ENCODE measurements around the gene ENOX1. TPM values are rescaled to one million over a fixed set of nuclear protein-coding genes. Genes with fewer than 3 reads are reported as not detected.

Gene ENOX1
- total RNA-seq, 1 donor from 2014 or later = 0.79 TPM

- Histone ChIP-seq H3K4me3 (ENCODE audit: low read depth, low read length) (no peak overlapping the region), H3K27me3 (ENCODE audit: control insufficient read depth, insufficient read depth, low read length) (no peaks in the 10 kb centered on the region), H3K36me3 (ENCODE audit: control insufficient read depth, insufficient read depth, low read length) (no peaks in the 10 kb centered on the region)
- FAIRE-seq (no peak), DNase-seq (ENCODE audit: low read depth) (no peak)
- TF ChIP-seq, protein P1, sequence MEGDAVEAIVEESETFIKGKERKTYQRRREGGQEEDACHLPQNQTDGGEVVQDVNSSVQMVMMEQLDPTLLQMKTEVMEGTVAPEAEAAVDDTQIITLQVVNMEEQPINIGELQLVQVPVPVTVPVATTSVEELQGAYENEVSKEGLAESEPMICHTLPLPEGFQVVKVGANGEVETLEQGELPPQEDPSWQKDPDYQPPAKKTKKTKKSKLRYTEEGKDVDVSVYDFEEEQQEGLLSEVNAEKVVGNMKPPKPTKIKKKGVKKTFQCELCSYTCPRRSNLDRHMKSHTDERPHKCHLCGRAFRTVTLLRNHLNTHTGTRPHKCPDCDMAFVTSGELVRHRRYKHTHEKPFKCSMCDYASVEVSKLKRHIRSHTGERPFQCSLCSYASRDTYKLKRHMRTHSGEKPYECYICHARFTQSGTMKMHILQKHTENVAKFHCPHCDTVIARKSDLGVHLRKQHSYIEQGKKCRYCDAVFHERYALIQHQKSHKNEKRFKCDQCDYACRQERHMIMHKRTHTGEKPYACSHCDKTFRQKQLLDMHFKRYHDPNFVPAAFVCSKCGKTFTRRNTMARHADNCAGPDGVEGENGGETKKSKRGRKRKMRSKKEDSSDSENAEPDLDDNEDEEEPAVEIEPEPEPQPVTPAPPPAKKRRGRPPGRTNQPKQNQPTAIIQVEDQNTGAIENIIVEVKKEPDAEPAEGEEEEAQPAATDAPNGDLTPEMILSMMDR (IDR thresholded peaks at IDR 0.05; ENCODE audit: insufficient read depth, low read length, severe bottlenecking) = no peak
Observed at GRCh38 chr13:43725460-43725859, 61.3 kb downstream of the ENOX1 start.

DNA sequence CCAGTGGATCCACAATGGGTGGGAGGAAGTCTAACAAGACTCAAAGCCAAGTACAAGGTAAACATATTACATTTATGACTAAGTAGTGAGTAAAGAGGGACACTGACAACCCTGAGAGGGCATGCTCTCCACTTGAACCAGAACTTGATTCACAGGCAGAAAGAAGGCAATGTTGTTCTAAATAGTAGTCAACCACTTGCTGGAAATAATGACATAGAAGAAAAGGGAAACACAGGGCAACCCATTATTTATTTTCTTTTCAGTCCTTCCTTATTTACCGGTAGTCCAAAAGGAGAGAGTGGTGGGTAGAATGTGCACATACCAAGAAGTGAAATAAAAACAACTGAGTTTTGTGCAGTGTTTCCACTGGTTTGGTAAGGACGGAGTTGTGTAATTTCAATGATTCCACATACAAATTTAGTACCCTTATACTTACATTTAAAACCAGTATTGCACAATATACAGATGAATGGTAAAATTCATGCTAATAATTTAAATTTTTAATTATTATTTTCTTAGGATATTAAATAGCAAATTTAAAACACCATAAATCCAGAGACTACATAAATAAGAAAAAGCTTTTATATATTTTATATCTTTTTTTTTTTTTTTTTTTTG is 65.9 kb downstream of the ENOX1 start:
- H3K36me3 ChIP-seq (ENCODE audit: control insufficient read depth, insufficient read depth, low read length) = no peaks in the 10 kb centered on the region
- no peak overlapping the region for H3K4me3 ChIP-seq (ENCODE audit: low read depth, low read length)
- peak; percentile 81 for DNase-seq (ENCODE audit: low read depth)
- TF ChIP-seq, protein P1 (IDR thresholded peaks at IDR 0.05; ENCODE audit: insufficient read depth, low read length, severe bottlenecking) = no peak
- no peaks in the 10 kb centered on the region for H3K27me3 ChIP-seq (ENCODE audit: control insufficient read depth, insufficient read depth, low read length)
- no peak for FAIRE-seq

DNA sequence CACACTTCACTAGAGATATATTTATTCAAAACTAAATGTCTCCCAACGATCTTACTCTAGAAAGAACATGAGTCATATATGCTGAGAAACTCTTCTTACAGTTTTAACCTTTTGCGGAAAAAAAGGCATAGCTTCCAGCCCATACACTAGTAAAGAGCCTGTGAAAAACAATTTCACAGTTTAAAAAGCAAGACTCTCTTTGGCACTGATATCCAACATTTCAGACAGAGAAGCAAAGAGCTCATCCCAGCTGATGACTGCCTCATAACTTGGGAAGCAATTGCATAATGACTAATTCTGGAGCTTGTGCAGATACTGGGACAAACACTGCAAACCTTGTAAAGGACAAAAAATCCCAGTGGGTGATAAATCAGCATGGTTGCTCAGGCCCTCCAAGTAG is 88.0 kb downstream of the ENOX1 start:
- H3K4me3 ChIP-seq (ENCODE audit: low read depth, low read length) = no peak overlapping the region

DNA sequence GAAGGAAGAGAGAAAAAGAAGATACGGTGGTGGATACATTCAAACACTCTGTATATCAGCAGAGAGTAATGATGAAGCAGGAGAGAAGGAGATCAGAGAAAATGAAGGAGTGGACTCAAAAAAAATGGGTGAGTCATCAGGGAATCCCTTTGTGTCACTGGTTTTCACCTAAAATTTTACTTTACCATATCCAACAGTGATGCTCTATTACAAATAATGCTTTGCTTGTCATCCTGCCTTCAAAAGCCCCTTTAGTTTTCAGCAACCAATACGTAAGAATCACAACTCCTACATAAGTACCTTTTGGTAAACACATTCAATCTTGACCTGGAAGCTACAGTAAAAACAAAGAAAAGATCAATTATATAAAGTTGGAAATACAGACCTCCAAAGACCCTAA is 88.8 kb downstream of the ENOX1 start:
- DNase-seq (ENCODE audit: low read depth) = no peak
- FAIRE-seq = no peak
- no peak overlapping the region for H3K4me3 ChIP-seq (ENCODE audit: low read depth, low read length)
- H3K36me3 ChIP-seq (ENCODE audit: control insufficient read depth, insufficient read depth, low read length) = no peaks in the 10 kb centered on the region
- TF ChIP-seq, protein P1 (IDR thresholded peaks at IDR 0.05; ENCODE audit: insufficient read depth, low read length, severe bottlenecking) = no peak
- H3K27me3 ChIP-seq (ENCODE audit: control insufficient read depth, insufficient read depth, low read length) = no peaks in the 10 kb centered on the region

More for the DNA sequence above, 88.0 kb downstream of the ENOX1 start:
- TF ChIP-seq, protein P1 (IDR thresholded peaks at IDR 0.05; ENCODE audit: insufficient read depth, low read length, severe bottlenecking) = no peak
- H3K27me3 ChIP-seq (ENCODE audit: control insufficient read depth, insufficient read depth, low read length) = no peaks in the 10 kb centered on the region
- FAIRE-seq (no peak), DNase-seq (ENCODE audit: low read depth) (peak; percentile 15)
- no peaks in the 10 kb centered on the region for H3K36me3 ChIP-seq (ENCODE audit: control insufficient read depth, insufficient read depth, low read length)

GRCh38 chr13:43697323-43697722 is 89.4 kb downstream of the ENOX1 start:
- no peak for DNase-seq (ENCODE audit: low read depth)
- H3K27me3 ChIP-seq (ENCODE audit: control insufficient read depth, insufficient read depth, low read length) = no peaks in the 10 kb centered on the region
- no peak overlapping the region for H3K4me3 ChIP-seq (ENCODE audit: low read depth, low read length)
- TF ChIP-seq, protein P1 (IDR thresholded peaks at IDR 0.05; ENCODE audit: insufficient read depth, low read length, severe bottlenecking) = no peak
- no peak for FAIRE-seq
- no peaks in the 10 kb centered on the region for H3K36me3 ChIP-seq (ENCODE audit: control insufficient read depth, insufficient read depth, low read length)

DNA sequence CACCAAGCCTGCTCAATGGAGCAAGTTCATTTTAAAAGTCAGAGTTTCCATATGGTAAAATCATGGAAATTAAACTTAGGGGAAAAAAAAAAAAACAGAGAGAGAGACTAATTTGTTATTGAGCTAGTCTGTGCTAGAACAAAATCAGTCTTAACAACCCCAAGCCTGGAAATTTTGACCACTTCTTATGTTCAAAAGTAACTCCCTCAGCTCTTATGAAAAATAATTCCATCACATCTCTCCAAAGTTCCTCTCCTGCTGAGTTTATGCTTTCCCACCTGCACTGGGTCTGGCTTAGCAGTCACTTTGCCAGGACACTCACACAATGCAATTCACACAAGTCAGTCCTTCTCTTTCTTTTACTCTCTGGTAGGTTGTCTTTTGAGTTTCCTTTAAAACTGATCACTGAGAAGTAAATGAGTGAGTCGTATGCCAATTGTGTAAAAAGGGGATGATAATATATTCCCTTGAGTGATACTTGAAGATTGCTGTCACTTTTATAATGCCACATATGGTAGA is 92.6 kb downstream of the ENOX1 start:
- no peak overlapping the region for H3K4me3 ChIP-seq (ENCODE audit: low read depth, low read length)
- FAIRE-seq (no peak), DNase-seq (ENCODE audit: low read depth) (no peak)
- H3K27me3 ChIP-seq (ENCODE audit: control insufficient read depth, insufficient read depth, low read length) = no peaks in the 10 kb centered on the region
- H3K36me3 ChIP-seq (ENCODE audit: control insufficient read depth, insufficient read depth, low read length) = no peaks in the 10 kb centered on the region
- TF ChIP-seq, protein P1 (IDR thresholded peaks at IDR 0.05; ENCODE audit: insufficient read depth, low read length, severe bottlenecking) = no peak

Data from bronchial epithelial cell (primary cell).